ENCODE measurements around the gene UNC93B1.

The UNC93B1 gene

GRCh38 chr11:68017980-68018729, 14.3 kb upstream of the UNC93B1 start:
- Mint-ChIP-seq H3K4me1 (no peaks in the 10 kb centered on the region), H3K27me3 (no peaks in the 10 kb centered on the region), H3K27ac (no peak overlapping the region), H3K9me3 (no peaks in the 10 kb centered on the region), H3K4me3 (no peak overlapping the region)
- ATAC-seq (no peak), DNase-seq (no peak)

- Mint-ChIP-seq H3K27ac (peak overlapping the region in 1 of 2 donors; percentile 38), H3K4me3 (no peak overlapping the region), H3K9me3 (no peaks in the 10 kb centered on the region), H3K27me3 (no peaks in the 10 kb centered on the region), H3K4me1 (no peaks in the 10 kb centered on the region)
- no peak for ATAC-seq
- no peak for DNase-seq
Observed at GRCh38 chr11:68016904-68017817, 13.3 kb upstream of the UNC93B1 start.

GRCh38 chr11:68016161-68016903, 12.4 kb upstream of the UNC93B1 start:
- Mint-ChIP-seq H3K4me3 (no peak overlapping the region), H3K27ac (no peak overlapping the region), H3K4me1 (no peaks in the 10 kb centered on the region), H3K9me3 (no peaks in the 10 kb centered on the region), H3K27me3 (no peaks in the 10 kb centered on the region)
- DNase-seq: no peak
- ATAC-seq: no peak

- ATAC-seq (no peak), DNase-seq (no peak)
- peaks cover 5% of the 10 kb centered on the region for H3K27me3 Mint-ChIP-seq
- no peak overlapping the region for H3K27ac Mint-ChIP-seq
- H3K4me3 Mint-ChIP-seq: no peak overlapping the region
- H3K4me1 Mint-ChIP-seq: no peaks in the 10 kb centered on the region
- H3K9me3 Mint-ChIP-seq: no peaks in the 10 kb centered on the region
Observed at GRCh38 chr11:68015467-68015866, 11.6 kb upstream of the UNC93B1 start.

- H3K27ac Mint-ChIP-seq: no peak overlapping the region
- DNase-seq (no peak), ATAC-seq (peak; percentile 39)
- no peak overlapping the region for H3K4me3 Mint-ChIP-seq
- H3K4me1 Mint-ChIP-seq: peaks cover 3% of the 10 kb centered on the region
- H3K9me3 Mint-ChIP-seq: no peaks in the 10 kb centered on the region
- H3K27me3 Mint-ChIP-seq: peaks cover 9% of the 10 kb centered on the region
Observed at GRCh38 chr11:68014947-68015447, 11.1 kb upstream of the UNC93B1 start.

- H3K4me3 Mint-ChIP-seq: no peak overlapping the region
- DNase-seq (no peak), ATAC-seq (peak; percentile 56)
- no peak overlapping the region for H3K27ac Mint-ChIP-seq
- peaks cover 10% of the 10 kb centered on the region for H3K27me3 Mint-ChIP-seq
- H3K4me1 Mint-ChIP-seq: peaks cover 8% of the 10 kb centered on the region
- no peaks in the 10 kb centered on the region for H3K9me3 Mint-ChIP-seq
Observed at GRCh38 chr11:68014157-68014946, 10.5 kb upstream of the UNC93B1 start.

GRCh38 chr11:68013611-68014156, 9.8 kb upstream of the UNC93B1 start:
- H3K9me3 Mint-ChIP-seq: no peaks in the 10 kb centered on the region
- no peak overlapping the region for H3K27ac Mint-ChIP-seq
- ATAC-seq: no peak
- DNase-seq: no peak
- no peak overlapping the region for H3K4me3 Mint-ChIP-seq
- H3K4me1 Mint-ChIP-seq: peaks cover 15% of the 10 kb centered on the region
- peaks cover 10% of the 10 kb centered on the region for H3K27me3 Mint-ChIP-seq

GRCh38 chr11:68012843-68013610, 9.1 kb upstream of the UNC93B1 start:
- no peaks in the 10 kb centered on the region for H3K9me3 Mint-ChIP-seq
- H3K4me1 Mint-ChIP-seq: peaks cover 15% of the 10 kb centered on the region
- H3K4me3 Mint-ChIP-seq: no peak overlapping the region
- H3K27me3 Mint-ChIP-seq: peaks cover 10% of the 10 kb centered on the region
- DNase-seq (no peak), ATAC-seq (no peak)
- no peak overlapping the region for H3K27ac Mint-ChIP-seq

- Mint-ChIP-seq H3K4me3 (no peak overlapping the region), H3K27ac (no peak overlapping the region), H3K9me3 (no peaks in the 10 kb centered on the region), H3K4me1 (peaks cover 15% of the 10 kb centered on the region), H3K27me3 (peaks cover 10% of the 10 kb centered on the region)
- DNase-seq (no peak), ATAC-seq (no peak)
Observed at GRCh38 chr11:68012044-68012842, 8.3 kb upstream of the UNC93B1 start.

GRCh38 chr11:68011051-68011943, 7.4 kb upstream of the UNC93B1 start:
- H3K27me3 Mint-ChIP-seq: peaks cover 10% of the 10 kb centered on the region
- H3K4me3 Mint-ChIP-seq: no peak overlapping the region

GRCh38 chr11:68010090-68011041, 6.5 kb upstream of the UNC93B1 start, which contains the start of gene ALDH3B1:
TSS of gene ALDH3B1 (plus strand) at chr11:68010327. CDS start at chr11:68015298, 4,971 bp downstream.
- H3K27me3 Mint-ChIP-seq: peaks cover 10% of the 10 kb centered on the region
- ATAC-seq: peak; percentile 19
- H3K27ac Mint-ChIP-seq: peak within 1 kb of the TSS in 1 of 2 donors; percentile 71
- H3K4me1 Mint-ChIP-seq: peaks cover 15% of the 10 kb centered on the region
- no peak for DNase-seq
- H3K9me3 Mint-ChIP-seq: no peaks in the 10 kb centered on the region
- peak within 1 kb of the TSS in 1 of 2 donors; percentile 9 for H3K4me3 Mint-ChIP-seq

More at GRCh38 chr11:68011051-68011943, 7.4 kb upstream of the UNC93B1 start:
- DNase-seq (no peak), ATAC-seq (no peak)
- H3K9me3 Mint-ChIP-seq: no peaks in the 10 kb centered on the region
- peaks cover 15% of the 10 kb centered on the region for H3K4me1 Mint-ChIP-seq
- H3K27ac Mint-ChIP-seq: no peak overlapping the region
